Measurements from ENCODE around the gene AOC2.
"Not testable (repeated sequence)": the region's sequence is repeated elsewhere in the genome, so short reads cannot be mapped to it uniquely, and the experiment has no call there.

The AOC2 gene

DNA sequence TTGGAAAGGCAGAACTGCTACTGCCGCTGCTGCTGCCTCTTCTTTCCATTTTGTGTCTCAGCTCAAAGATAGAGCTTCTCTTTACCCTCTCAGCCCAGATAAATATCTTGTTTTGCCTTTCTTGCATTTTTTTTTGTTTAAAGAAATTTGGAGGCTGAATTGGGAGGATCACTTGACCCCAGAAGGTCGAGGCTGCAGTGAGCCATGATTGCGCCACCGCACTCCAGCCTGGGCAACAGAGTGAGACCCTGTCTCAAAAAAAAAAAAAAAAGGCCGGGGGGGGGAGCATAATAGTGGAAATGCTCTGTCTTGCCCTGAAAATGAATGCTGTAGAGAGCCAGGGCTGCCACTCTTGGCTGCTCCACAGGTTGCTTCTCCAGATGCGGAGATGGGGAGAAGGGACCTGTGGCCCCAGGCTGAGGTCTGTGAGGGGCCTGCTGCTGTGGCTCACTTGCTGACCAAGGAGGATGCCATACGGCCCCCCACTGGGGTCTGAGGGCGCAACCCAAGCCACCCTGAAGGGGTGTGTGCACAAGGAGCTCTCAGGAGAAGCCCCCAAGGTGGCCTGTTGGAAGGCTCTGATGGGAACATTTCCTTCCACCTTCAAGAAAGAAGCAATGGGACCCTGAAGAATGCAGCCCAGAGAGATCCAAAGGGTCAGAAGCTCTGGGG is 34.7 kb downstream of the AOC2 start:
- in situ Hi-C loops (cut with MboI; ENCODE audit: low sequenced_read_pairs) = no loop called here

DNA sequence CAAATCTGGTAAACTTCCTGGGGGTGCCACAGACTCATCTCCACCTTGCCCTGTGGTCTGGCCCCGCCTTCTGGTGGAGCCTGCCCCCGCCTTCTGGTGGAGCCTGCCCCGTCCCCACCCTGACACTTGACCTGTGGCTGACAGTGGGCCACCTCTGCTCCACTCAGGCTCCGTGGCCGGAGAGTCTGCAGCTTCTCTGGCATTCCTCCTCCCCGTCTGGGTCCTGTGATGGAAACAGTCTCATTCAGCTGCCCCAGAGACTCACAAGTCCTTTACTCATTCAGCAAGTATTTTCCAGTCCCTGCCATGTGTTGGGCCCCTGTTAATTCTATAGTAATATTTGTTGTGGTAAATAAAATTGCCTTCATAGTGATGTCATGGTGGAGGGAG is 35.2 kb downstream of the AOC2 start:
- in situ Hi-C loops (cut with MboI; ENCODE audit: low sequenced_read_pairs) = no loop called here

DNA sequence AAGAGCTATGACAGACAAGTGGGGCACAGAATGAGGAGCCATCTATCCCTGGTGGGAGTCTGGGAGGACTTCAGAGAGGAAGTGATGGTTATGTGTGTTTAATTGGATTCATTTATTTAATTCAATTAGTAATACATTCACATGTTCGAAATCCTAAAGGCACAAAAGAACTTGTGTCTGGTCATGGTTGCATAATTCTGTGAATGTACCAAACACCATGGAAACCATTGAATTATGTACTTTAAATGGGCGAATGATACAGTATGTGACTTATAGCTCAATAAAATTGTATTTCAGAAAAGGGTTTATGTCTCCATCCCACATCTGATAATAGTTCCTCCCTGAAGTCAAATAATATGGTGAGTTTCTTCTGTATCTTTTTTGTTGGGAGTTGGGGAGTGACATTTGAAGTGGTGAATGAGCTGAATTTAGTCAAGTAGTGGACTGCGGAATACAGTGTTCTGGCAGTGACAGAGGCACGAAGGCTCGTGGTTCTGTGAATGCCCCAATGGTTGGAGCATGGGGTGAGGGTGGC is 36.5 kb downstream of the AOC2 start:
- in situ Hi-C loops (cut with MboI; ENCODE audit: low sequenced_read_pairs) = no loop called here

DNA sequence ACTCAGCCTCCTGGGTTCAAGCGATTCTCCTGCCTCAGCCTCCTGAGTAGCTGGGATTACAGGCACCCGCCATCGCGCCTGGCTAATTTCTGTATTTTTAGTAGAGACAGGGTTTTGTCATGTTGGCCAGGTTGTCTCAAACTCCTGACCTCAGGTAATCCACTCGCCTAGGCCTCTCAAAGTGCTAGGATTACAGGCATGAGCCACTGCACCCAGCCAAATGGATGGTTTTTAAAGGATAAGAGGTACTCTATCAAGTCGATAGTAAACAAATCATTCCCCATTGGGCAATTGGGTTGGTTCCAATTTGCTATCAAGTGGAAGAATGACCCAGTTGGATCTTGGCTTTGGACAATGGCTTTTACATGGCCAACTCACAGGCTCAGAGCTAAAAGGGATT is 37.3 kb downstream of the AOC2 start:
- in situ Hi-C loops (cut with MboI; ENCODE audit: low sequenced_read_pairs) = not testable (repeated sequence)

DNA sequence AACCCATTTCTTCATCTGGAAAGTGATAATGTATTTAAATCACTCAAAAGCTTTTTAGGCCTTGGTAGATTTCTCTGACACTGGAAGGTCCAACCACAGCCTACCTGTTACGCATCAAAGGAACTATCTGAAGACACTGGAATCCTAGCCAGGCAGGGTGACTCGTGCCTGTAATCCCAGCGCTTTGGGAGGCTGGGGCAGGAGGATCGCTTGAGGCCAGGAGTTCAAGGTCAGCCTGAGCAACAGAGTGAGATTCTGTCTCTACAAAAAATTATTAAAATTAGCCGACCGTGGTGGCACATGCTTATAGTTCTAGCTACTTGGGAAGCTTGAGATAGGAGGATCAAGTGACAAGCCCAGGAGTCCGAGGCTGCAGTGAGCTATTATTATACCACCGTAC is 37.8 kb downstream of the AOC2 start:
- in situ Hi-C loops (cut with MboI; ENCODE audit: low sequenced_read_pairs) = no loop called here

DNA sequence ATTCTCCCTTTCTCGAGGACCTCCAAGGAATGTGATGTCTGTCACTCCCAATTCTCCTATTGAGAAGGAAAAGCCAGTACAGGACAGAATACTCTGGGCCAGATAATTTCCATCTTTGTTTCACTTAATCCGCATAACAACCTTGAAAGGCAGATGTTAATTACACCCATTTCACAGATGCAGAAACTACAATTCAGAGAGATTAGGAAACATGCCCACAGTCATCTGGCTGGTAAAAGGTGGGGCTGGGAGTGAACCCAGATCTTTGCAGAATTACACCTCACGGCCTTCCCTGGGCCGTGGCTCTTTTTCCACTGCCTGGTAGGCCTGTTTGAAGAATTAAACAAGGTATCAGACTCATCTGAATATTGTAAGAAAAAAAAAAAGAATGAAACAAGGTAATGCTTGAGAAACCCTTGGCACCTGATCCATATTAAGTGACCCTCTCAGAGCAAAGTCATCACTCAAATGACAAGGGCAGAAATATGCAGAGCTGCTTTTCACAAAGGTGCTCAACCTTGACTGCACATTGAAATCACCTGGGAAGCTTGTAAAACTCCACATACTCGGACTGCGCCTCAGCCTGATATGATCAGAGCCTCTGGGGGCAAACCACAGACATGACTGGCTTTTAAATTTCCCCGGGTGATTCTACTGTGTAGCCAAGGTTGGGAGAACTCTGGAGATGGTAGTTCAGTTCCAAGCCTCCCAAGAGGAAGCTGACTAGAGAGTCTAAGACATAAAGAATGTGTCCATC is 39.6 kb downstream of the AOC2 start:
- in situ Hi-C loops (cut with MboI; ENCODE audit: low sequenced_read_pairs) = no loop called here

DNA sequence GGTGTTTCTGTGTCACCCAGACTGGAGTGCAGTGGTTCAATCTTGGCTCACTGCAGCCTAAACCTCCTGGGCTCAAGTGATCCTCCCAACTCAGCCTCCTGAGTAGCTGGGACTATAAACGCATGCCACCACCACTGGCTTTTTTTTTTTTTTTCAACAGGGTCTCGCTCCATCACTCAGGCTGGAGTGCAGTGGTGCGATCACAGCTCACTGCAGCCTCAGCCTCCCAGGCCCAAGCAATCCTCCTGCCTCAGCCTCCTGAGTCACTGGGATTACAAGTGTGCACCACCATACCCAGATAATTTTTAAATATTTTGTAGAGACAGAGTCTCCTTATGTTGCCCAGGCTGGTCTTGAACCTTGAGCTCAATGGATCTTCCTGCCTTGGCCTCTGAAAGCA is 41.4 kb downstream of the AOC2 start:
- in situ Hi-C loops (cut with MboI; ENCODE audit: low sequenced_read_pairs) = not testable (repeated sequence)

DNA sequence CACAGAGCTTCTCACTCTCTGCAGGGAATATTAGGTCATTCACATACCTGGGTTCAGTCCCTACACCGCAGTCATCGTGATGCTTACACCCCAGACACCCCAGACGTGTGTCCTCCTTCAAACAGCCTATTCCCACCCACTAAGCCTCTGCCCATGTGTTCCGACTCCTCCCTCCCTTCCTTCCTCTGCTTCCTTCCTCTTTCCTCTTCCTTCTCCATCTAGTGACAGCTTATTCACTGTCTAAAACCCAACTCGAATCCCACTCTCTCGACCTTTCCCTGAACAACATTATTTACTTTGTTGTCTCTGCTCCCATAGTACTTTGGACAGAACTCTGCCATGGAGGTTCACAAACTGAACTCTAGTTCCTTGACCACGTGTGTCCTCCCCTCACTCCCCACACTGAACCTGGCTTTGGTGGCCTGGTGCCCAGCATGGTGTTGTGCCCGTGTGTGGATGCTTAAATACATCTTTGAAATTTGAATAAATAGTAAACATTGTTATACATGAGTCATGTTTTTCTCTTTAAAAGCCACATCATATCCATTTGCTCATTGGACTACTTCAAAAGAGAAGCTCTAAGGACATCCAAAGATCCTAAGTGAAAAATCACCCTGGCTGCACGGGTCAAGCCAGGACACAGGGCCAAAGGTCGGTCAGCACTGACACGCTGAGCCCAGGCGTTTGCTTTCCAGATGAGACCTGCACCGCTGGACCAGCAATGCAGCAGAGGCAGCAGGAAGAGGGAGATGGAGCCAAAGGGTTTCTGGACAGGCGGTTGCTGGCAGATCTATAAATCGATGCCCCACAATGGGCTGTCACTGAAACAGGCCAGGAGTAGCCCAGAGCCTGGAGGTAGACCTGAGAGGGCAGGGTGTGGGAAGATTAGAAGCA is 42.1 kb downstream of the AOC2 start:
- in situ Hi-C loops (cut with MboI; ENCODE audit: low sequenced_read_pairs) = no loop called here

DNA sequence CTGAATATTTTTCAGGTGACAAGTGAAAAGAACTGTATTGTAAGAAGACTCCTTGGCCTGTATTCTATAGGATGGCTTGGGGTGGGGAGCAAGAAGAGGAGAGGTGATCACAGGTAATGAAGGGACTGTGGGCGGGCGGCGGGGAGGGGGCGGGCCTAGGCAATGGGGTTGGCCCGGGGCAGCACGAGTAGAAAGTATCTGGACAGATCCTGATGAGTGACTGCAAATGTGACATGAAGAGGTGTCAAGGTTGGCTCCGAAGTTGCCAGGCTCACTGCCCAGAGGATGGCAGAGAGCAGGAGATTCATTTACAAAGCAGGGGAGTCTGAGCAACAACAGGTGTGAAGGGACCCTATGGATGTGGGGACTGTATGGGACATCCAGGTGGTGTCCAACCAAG is 45.4 kb downstream of the AOC2 start:
- in situ Hi-C loops (cut with MboI; ENCODE audit: low sequenced_read_pairs) = no loop called here

DNA sequence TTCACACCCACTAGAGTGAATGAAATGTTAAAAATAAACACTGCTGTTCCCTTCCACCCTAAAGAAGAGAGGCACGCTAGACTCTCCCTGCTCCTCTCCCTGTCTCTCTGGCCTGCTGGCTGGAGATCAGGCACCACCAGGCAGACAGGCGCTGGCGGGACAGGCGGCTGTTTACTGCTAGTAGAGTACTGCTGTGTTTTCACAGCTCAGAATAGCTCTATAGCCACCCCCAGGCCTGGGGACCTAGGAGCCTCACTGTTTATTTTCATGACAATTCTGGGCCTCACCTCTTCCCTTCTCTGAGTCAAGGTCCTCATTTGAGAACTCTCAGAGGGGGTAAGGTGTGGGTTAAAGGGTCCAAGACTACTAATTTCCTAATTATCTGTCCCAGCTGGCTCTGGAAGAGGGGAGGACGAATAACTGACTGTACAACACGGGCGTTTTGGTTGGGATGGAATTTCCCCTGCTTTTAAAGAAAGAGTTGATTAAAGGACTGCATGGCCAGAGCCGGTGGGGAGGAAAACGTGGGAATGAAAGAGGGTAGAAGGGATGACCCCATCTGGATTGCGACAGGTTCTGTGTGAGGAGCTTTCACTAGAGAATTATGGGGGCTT is 47.3 kb downstream of the AOC2 start:
- in situ Hi-C loops (cut with MboI; ENCODE audit: low sequenced_read_pairs) = no loop called here

DNA sequence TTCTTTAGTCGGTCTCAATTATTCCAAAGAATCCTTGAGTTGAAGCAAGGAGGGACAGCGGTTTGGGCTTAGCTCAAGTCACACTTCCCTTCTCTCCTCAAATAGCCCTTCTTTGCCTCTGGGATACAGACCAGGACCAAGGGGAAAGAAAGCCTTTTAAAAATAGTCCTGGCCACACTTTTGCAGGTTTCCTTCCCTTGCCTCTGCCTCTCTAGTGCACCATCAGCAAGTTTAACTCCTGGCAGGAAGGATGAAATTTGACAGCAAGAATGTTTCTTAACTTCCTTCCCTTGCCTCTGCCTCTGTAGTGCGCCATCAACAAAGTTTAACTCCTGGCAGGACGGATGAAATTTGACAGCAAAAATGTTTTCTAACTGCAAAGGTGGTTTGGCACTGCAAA is 49.0 kb downstream of the AOC2 start:
- in situ Hi-C loops (cut with MboI; ENCODE audit: low sequenced_read_pairs) = no loop called here

DNA sequence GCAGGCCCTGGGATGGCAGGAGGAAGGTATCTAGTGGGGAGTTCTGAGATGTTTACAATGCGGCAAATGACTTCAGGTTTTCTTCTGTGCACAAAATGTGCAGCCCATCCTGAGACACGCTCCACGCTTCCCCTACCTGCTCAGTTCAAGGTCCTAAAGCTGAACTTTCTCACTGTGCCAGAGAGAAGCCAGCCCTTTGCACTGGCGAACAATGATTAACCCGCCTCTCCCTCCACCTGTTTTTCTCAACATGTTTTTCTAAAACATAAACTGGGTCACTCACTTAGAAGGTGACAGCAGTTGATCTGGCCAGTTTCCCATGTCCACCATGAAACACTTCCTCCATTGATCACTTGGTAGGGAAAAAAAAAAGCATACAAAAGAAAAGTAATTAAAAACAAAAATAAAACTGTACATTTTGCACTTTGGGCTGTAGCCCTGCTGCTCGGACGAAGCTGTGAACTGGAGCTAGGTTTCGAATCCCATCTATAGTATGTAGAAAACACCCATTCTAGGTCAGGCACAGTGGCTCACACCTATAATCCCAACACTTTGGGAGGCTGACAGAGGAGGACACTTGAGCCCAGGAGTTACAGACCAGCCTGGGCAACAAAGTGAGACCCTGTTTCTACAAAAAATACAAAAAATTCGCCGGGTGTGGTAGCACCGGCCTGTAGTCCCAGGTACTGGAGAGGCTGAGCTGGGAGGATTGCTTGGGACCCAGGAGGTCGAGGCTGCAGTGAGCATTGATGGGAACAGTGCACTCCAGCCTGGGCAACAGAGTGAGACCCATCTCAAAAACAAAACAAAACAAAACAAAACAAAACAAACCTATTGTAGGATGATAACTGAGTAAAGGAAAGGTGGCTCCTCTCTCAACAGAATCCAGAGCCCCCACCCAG is 50.2 kb downstream of the AOC2 start:
- in situ Hi-C loops (cut with MboI; ENCODE audit: low sequenced_read_pairs) = no loop called here

DNA sequence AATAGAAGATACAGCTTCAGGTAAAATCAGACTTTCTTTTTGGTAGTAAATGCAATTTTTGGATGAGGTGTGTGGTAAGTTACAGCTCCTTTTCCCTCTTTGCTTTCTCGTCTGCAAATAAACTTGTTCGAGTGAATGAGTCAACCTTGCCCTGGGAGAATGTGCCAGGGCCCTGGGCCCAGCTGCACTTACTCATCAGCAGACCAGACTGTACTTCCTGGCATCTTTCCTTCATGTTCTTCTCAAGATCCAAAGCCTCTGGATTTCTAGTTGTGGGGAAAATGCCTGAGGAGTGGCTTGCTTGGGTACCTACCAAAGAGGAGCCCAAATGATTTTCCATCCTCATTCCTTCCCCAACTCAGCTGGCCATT is 50.8 kb downstream of the AOC2 start:
- in situ Hi-C loops (cut with MboI; ENCODE audit: low sequenced_read_pairs) = no loop called here

DNA sequence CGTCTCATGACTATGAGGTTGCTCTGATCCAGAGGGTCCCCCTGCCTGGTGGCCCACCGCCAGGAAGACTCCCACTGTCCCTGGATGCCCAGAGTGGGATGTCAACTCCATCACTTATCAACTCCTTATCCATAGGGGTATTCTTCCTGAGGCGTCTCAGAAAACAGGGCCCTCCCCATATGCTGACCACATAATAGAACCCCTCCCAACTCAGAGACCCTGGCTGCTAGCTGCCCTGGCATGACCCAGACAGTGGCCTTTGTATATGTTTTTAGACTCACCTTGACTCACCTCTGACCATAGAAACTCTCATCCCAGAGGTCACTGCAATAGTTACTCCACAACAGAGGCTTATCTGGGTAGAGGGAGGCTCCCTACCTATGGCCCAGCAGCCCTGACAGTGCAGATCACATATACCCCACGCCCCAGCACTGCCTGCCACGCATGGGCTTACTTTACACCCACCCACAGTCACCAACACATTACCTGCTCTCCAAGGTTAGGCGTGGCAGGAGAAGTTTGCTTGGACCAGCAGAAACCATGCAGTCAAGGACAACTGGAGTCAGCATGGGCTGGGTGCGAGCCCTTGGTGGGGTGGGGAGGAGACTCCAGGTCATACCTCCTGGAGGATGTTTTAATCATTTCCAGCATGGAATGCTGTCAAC is 53.9 kb downstream of the AOC2 start:
- in situ Hi-C loops (cut with MboI; ENCODE audit: low sequenced_read_pairs) = no loop called here

DNA sequence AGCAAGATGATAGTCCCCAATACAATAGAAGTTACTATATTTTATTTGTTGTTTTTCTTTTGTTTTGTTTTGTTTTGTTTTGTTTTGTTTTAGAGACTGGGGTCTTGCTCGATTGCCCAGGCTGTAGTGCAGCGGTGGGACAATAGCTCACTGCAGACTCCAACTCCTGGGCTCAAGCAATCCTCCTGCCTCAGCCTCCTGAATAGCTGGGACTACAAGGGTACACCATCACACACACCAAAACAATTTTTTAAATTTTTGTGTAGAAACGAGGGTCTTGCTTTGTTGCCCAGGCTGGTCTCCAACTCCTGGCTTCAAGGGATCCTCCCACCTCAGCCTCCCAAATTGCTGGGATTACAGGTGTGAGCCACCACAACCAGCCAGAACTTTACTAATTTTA is 55.6 kb downstream of the AOC2 start:
- in situ Hi-C loops (cut with MboI; ENCODE audit: low sequenced_read_pairs) = not testable (repeated sequence)
